Measurements from ENCODE around the gene EML4.

- TF ChIP-seq POLR2A (IDR thresholded peaks at IDR 0.05), result no peak
- no peak for TF ChIP-seq CTCF (IDR thresholded peaks at IDR 0.05)
Observed at GRCh38 chr2:42324949-42325348, 155.8 kb downstream of the EML4 start.

All from adrenal gland (tissue), 5 donors.